HepG2 (cell line): ENCODE measurements around the gene CNOT8. TPM values are rescaled to one million over a fixed set of nuclear protein-coding genes. Genes with fewer than 3 reads are reported as not detected.

ENCODE experiments used
- CREB1 ChIP-seq, 2 experiments: fragments of 450-650 bp in 1 of 2; IDR thresholded peaks; 2 replicates each; pipeline ENCODE4 v1.6.1; 2016 to 2017; ENCODE audit warnings: control low read depth in 1 of 2, mild to moderate bottlenecking in 1 of 2, missing compliant biosample characterization in 1 of 2, missing genetic modification characterization in 1 of 2
- DMAP1 ChIP-seq: IDR thresholded peaks from 2 replicates; pipeline ENCODE4 v1.6.1; 2016
- FOXA3 ChIP-seq: IDR thresholded peaks from 2 replicates; pipeline ENCODE4 v1.6.1; 2016; ENCODE audit warnings: missing genetic modification reagents, missing compliant biosample characterization
- KAT8 ChIP-seq: IDR thresholded peaks from 2 replicates; pipeline ENCODE4 v1.6.1; 2016; ENCODE audit warnings: missing genetic modification reagents, missing compliant biosample characterization
- NCOA2 ChIP-seq: sonication (generic); formaldehyde crosslinking; IDR thresholded peaks from 2 replicates; pipeline ENCODE4 v1.8.0; 2022; ENCODE audit warnings: inconsistent platforms
- NR2F2 ChIP-seq: IDR thresholded peaks from 2 replicates; pipeline ENCODE4 v1.6.1; 2012; ENCODE audit warnings: low read depth, inconsistent platforms, borderline replicate concordance
- SAFB2 ChIP-seq: sonication (generic); formaldehyde crosslinking; IDR thresholded peaks from 2 replicates; pipeline ENCODE4 v1.5.1; 2020; ENCODE audit warnings: missing genetic modification reagents, low read depth, mild to moderate bottlenecking, borderline replicate concordance
- SAP130 ChIP-seq: IDR thresholded peaks from 2 replicates; pipeline ENCODE4 v1.6.1; 2016; ENCODE audit warnings: low read depth
- ZFP82 ChIP-seq: sonication (generic); formaldehyde crosslinking; IDR thresholded peaks from 2 replicates; pipeline ENCODE4 v1.5.1; 2020; ENCODE audit warnings: mild to moderate bottlenecking, missing genetic modification reagents, borderline replicate concordance
- ZNF232 ChIP-seq: sonication (generic); formaldehyde crosslinking; IDR thresholded peaks from 2 replicates; pipeline ENCODE4 v1.4.0; 2020; ENCODE audit warnings: missing genetic modification reagents, borderline replicate concordance
- ZNF264 ChIP-seq: sonication (generic); formaldehyde crosslinking; IDR thresholded peaks from 2 replicates; pipeline ENCODE4 v1.4.0; 2020; ENCODE audit warnings: missing genetic modification reagents
- ZNF383 ChIP-seq: sonication (generic); formaldehyde crosslinking; IDR thresholded peaks from 2 replicates; pipeline ENCODE4 v1.4.0; 2020; ENCODE audit warnings: missing genetic modification reagents, mild to moderate bottlenecking, borderline replicate concordance
- polyA plus RNA-seq, 8 experiments: library from polyadenylated mRNA; depleted of rRNA in 3 of 8; stranded (reverse) in 7 of 8; unstranded in 1 of 8; fragments of >200 nt; fragmentation: Illumina TruSeq in 4 of 8; extraction: Trizol in 4 of 8; gene quantifications; 2 replicates each; pipeline versions ENCODE4 v1.2.1 to v1.2.3, GENCODE V29; 2011 to 2016; ENCODE audit warnings: low read depth in 4 of 8, missing spikeins in 1 of 8, mixed read lengths in 1 of 8; ENCODE audit not compliant: insufficient read depth in 1 of 8
- total RNA-seq, 5 experiments: library from RNA; depleted of rRNA; stranded (reverse); fragments of >200 nt; fragmentation: Illumina TruSeq; extraction: Trizol; gene quantifications; 2 replicates each; pipeline ENCODE4 v1.2.3, GENCODE V29; 2016; ENCODE audit warnings: low read depth in 1 of 5
- TF ChIP-seq, protein P1 (sequence below): fragments of 450-650 bp; IDR thresholded peaks from 2 replicates; pipeline ENCODE4 v1.6.1; 2016
- TF ChIP-seq, protein P2 (sequence below): sonication (generic); formaldehyde crosslinking; IDR thresholded peaks from 2 replicates; pipeline ENCODE4 v1.8.0; 2022; ENCODE audit warnings: low read depth, missing genetic modification reagents
- TF ChIP-seq, protein P3 (sequence below): sonication (generic); formaldehyde crosslinking; IDR thresholded peaks from 2 replicates; pipeline ENCODE4 v1.8.0; 2022; ENCODE audit warnings: mild to moderate bottlenecking, missing genetic modification reagents; ENCODE audit not compliant: insufficient replicate concordance
- TF ChIP-seq, protein P4 (sequence below): sonication (generic); IDR thresholded peaks from 2 replicates; pipeline ENCODE4 v1.6.1; 2016; ENCODE audit warnings: low read depth, borderline replicate concordance
- TF ChIP-seq, protein P5 (sequence below): sonication (generic); formaldehyde crosslinking; IDR thresholded peaks from 2 replicates; pipeline ENCODE4 v1.8.1; 2023; ENCODE audit warnings: mild to moderate bottlenecking, inconsistent platforms, moderate library complexity, missing genetic modification reagents, borderline replicate concordance
- TF ChIP-seq, protein P6 (sequence below): sonication (generic); formaldehyde crosslinking; IDR thresholded peaks from 2 replicates; pipeline ENCODE4 v1.8.0; 2022; ENCODE audit warnings: missing genetic modification reagents, mild to moderate bottlenecking, moderate library complexity, borderline replicate concordance

CNOT8 gene
- total and polyA plus RNA-seq, 2 of the 13 experiments (the other 11 are each of a cell fraction or from before 2014, with no cell fraction given): 37.1 to 74.9 TPM

DNA sequence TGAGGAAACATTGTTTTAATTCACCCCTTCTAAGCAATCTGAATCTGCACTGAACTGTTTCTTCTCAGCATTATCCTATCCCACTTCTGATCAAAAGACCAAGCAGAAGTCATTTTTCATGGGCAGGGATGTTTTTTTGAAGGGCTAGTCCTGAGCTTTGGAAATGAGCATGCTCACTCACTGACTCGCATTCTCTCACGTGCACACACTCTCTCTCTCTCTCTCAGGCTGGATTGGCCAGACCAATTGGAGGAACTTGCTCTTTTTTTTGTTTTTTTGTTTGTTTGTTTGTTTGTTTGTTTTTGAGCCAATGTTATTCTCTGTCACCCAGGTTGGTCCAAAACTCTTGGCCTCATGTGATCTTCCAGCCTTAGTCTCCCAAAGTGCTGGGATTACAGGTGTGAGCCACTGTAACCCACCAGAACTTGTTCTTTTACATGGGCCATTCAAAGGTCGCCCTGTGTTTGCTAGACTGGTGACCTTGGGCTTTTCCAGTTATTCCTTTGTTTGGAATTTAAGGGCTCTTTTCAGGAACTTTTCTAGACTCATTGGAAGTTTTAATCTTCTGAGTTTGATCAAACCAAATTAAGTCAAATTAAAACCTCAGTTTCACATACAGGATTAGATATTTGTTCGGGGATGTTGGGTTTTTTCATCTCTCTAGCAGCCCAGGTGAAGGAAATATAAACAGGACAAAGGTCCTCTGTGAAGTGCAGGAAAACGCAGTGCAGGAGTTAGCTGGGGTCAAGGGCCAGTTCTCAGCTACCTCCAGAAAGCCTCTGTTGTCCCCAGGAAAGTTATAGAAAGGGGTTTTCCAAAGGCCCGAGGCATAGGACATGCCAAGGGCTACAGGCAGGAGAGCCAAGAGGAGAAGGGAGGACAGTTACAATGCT, 21.2 kb upstream of the CNOT8 start (continued):
- TF ChIP-seq, protein P1, sequence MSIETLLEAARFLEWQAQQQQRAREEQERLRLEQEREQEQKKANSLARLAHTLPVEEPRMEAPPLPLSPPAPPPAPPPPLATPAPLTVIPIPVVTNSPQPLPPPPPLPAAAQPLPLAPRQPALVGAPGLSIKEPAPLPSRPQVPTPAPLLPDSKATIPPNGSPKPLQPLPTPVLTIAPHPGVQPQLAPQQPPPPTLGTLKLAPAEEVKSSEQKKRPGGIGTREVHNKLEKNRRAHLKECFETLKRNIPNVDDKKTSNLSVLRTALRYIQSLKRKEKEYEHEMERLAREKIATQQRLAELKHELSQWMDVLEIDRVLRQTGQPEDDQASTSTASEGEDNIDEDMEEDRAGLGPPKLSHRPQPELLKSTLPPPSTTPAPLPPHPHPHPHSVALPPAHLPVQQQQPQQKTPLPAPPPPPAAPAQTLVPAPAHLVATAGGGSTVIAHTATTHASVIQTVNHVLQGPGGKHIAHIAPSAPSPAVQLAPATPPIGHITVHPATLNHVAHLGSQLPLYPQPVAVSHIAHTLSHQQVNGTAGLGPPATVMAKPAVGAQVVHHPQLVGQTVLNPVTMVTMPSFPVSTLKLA: no peak
- 0 out of 2 replicates have a peak, but pooled peaks have one; percentile 31 for TF ChIP-seq ZNF264 (CRISPR knock-in tag)
- peak; percentile 46 for TF ChIP-seq NR2F2
- peak; percentile 65 for TF ChIP-seq NCOA2 (CRISPR knock-in tag)
- TF ChIP-seq, protein P2, sequence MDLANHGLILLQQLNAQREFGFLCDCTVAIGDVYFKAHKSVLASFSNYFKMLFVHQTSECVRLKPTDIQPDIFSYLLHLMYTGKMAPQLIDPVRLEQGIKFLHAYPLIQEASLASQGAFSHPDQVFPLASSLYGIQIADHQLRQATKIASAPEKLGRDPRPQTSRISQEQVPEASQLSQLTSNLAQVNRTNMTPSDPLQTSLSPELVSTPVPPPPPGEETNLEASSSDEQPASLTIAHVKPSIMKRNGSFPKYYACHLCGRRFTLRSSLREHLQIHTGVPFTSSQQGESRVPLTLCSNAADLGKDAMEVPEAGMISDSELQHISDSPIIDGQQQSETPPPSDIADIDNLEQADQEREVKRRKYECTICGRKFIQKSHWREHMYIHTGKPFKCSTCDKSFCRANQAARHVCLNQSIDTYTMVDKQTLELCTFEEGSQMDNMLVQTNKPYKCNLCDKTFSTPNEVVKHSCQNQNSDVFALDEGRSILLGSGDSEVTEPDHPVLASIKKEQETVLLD (CRISPR knock-in tag): no peak
- no peak for TF ChIP-seq ZNF383 (CRISPR knock-in tag)
- TF ChIP-seq, protein P3, sequence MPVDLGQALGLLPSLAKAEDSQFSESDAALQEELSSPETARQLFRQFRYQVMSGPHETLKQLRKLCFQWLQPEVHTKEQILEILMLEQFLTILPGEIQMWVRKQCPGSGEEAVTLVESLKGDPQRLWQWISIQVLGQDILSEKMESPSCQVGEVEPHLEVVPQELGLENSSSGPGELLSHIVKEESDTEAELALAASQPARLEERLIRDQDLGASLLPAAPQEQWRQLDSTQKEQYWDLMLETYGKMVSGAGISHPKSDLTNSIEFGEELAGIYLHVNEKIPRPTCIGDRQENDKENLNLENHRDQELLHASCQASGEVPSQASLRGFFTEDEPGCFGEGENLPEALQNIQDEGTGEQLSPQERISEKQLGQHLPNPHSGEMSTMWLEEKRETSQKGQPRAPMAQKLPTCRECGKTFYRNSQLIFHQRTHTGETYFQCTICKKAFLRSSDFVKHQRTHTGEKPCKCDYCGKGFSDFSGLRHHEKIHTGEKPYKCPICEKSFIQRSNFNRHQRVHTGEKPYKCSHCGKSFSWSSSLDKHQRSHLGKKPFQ (CRISPR knock-in tag): peak; percentile 56
- TF ChIP-seq FOXA3: peak; percentile 4; the same call in 1 of the 2 replicates
- peak; percentile 61; the same call in 1 of the 2 replicates for TF ChIP-seq SAFB2 (CRISPR knock-in tag)
- peak; percentile 35; the same call in 1 of the 2 replicates for TF ChIP-seq KAT8 (CRISPR knock-in tag)
- TF ChIP-seq, protein P4, sequence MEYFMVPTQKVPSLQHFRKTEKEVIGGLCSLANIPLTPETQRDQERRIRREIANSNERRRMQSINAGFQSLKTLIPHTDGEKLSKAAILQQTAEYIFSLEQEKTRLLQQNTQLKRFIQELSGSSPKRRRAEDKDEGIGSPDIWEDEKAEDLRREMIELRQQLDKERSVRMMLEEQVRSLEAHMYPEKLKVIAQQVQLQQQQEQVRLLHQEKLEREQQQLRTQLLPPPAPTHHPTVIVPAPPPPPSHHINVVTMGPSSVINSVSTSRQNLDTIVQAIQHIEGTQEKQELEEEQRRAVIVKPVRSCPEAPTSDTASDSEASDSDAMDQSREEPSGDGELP: 0 out of 2 replicates have a peak, but pooled peaks have one; percentile 39
- no peak for TF ChIP-seq CREB1 (IDR thresholded peaks at IDR 0.05)
- TF ChIP-seq CREB1 (CRISPR knock-in tag; IDR thresholded peaks at IDR 0.05): peak; percentile 49; the same call in 1 of the 2 replicates
- TF ChIP-seq, protein P5, sequence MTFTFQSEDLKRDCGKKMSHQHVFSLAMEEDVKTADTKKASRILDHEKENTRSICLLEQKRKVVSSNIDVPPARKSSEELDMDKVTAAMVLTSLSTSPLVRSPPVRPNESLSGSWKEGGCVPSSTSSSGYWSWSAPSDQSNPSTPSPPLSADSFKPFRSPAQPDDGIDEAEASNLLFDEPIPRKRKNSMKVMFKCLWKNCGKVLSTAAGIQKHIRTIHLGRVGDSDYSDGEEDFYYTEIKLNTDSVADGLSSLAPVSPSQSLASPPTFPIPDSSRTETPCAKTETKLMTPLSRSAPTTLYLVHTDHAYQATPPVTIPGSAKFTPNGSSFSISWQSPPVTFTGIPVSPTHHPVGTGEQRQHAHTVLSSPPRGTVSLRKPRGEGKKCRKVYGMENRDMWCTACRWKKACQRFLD (CRISPR knock-in tag): no peak
- 0 out of 2 replicates have a peak, but pooled peaks have one; percentile 23 for TF ChIP-seq ZFP82 (CRISPR knock-in tag)
- TF ChIP-seq DMAP1 (CRISPR knock-in tag): peak; percentile 46; the same call in 1 of the 2 replicates
- peak; percentile 50 for TF ChIP-seq SAP130 (CRISPR knock-in tag)
- TF ChIP-seq, protein P6, sequence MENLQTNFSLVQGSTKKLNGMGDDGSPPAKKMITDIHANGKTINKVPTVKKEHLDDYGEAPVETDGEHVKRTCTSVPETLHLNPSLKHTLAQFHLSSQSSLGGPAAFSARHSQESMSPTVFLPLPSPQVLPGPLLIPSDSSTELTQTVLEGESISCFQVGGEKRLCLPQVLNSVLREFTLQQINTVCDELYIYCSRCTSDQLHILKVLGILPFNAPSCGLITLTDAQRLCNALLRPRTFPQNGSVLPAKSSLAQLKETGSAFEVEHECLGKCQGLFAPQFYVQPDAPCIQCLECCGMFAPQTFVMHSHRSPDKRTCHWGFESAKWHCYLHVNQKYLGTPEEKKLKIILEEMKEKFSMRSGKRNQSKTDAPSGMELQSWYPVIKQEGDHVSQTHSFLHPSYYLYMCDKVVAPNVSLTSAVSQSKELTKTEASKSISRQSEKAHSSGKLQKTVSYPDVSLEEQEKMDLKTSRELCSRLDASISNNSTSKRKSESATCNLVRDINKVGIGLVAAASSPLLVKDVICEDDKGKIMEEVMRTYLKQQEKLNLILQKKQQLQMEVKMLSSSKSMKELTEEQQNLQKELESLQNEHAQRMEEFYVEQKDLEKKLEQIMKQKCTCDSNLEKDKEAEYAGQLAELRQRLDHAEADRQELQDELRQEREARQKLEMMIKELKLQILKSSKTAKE (CRISPR knock-in tag): 0 out of 2 replicates have a peak, but pooled peaks have one; percentile 41
- 0 out of 2 replicates have a peak, but pooled peaks have one; percentile 42 for TF ChIP-seq ZNF232 (CRISPR knock-in tag)
